Astrocyte (in vitro differentiated cells and primary cell): ENCODE results near the gene PDE1C.

Source experiments
- CTCF ChIP-seq: IDR thresholded peaks from 2 replicates; pipeline ENCODE4 v1.5.1; 2011; ENCODE audit warnings: low read depth, mild to moderate bottlenecking, inconsistent platforms, low read length, moderate library complexity; ENCODE audit not compliant: insufficient read depth
- EZH2 ChIP-seq: IDR thresholded peaks from 2 replicates; pipeline ENCODE4 v1.6.1; 2012; ENCODE audit warnings: mild to moderate bottlenecking, low read length, inconsistent platforms; ENCODE audit not compliant: insufficient read depth

GRCh38 chr7:31778296-31778695 is 291.9 kb downstream of the PDE1C start:
- TF ChIP-seq CTCF = no peak
- no peak for TF ChIP-seq EZH2
